Caco-2 (cell line): ENCODE data around the gene NLK. TPM values are rescaled to one million over a fixed set of nuclear protein-coding genes. Genes with fewer than 3 reads are reported as not detected.

Source experiments
- BruUV-seq: library from RNA; stranded (reverse); fragments of 400-500 nt; replicated peaks from 2 replicates; lab custom pipeline; 2021; lab: Mats Ljungman, UMichigan
- CTCF ChIA-PET: fragments of 300-600 bp; sonication (Branson Sonifier 250); formaldehyde crosslinking; loops from one replicate; lab custom pipeline; 2022; ENCODE audit warnings: antibody characterized with exemption; lab: Charles Lee
- POLR2A ChIA-PET: fragments of 300-600 bp; sonication (Branson Sonifier 250); formaldehyde crosslinking; loops from one replicate; lab custom pipeline; 2022; ENCODE audit warnings: antibody characterized with exemption; lab: Charles Lee
- DNase-seq, 2 experiments: peaks; one replicate each; pipeline versions ENCODE4 v3.0.0 to v3.0.0-alpha.2; 2020 to 2022
- H3K27me3 ChIP-seq: replicated peaks from 2 replicates; pipeline ENCODE4 v1.6.0; 2011; ENCODE audit warnings: low read length; ENCODE audit not compliant: control insufficient read depth, insufficient read depth
- H3K36me3 ChIP-seq: 2 replicates; pipeline ENCODE4 v1.5.1; 2011; ENCODE audit warnings: low read length; ENCODE audit not compliant: control insufficient read depth, insufficient read depth
- H3K4me1 ChIP-seq: fragments of 250-450 bp; sonication (Bioruptor Pico); 2 replicates; pipeline ENCODE4 v1.5.1; 2020; ENCODE audit warnings: mild to moderate bottlenecking
- H3K4me3 ChIP-seq: 2 replicates; pipeline ENCODE4 v1.5.1; 2011; ENCODE audit warnings: low read depth, mild to moderate bottlenecking, control low read depth, low read length
- H3K9me3 ChIP-seq: fragments of 250-450 bp; sonication (Bioruptor Pico); 2 replicates; pipeline ENCODE4 v1.5.1; 2020; ENCODE audit warnings: mild to moderate bottlenecking, moderate library complexity
- H3K27ac Mint-ChIP-seq: one replicate; pipeline ENCODE4 v1.8.0; 2022; ENCODE audit warnings: mixed read lengths; ENCODE audit not compliant: unreplicated experiment
- H3K27me3 Mint-ChIP-seq: one replicate; pipeline ENCODE4 v1.8.0; 2022; ENCODE audit warnings: mixed read lengths; ENCODE audit not compliant: insufficient read depth, unreplicated experiment
- H3K36me3 Mint-ChIP-seq: one replicate; pipeline ENCODE4 v1.8.0; 2022; ENCODE audit warnings: mild to moderate bottlenecking, mixed read lengths; ENCODE audit not compliant: insufficient read depth, unreplicated experiment
- H3K4me1 Mint-ChIP-seq: one replicate; pipeline ENCODE4 v1.8.0; 2022; ENCODE audit warnings: low read depth, mixed read lengths; ENCODE audit not compliant: unreplicated experiment
- H3K4me3 Mint-ChIP-seq: one replicate; pipeline ENCODE4 v1.8.0; 2022; ENCODE audit warnings: mild to moderate bottlenecking, moderate library complexity, mixed read lengths; ENCODE audit not compliant: unreplicated experiment
- H3K9me3 Mint-ChIP-seq: one replicate; pipeline ENCODE4 v1.8.0; 2022; ENCODE audit warnings: mixed read lengths; ENCODE audit not compliant: unreplicated experiment
- intact Hi-C: fragments of 100-400 bp; cut with micrococcal nuclease; formaldehyde crosslinking; loops from one replicate; pipeline ENCODE4 v1.10.0; 2022; ENCODE audit not compliant: unreplicated experiment
- total RNA-seq: library from RNA; stranded (reverse); gene quantifications from 2 replicates; pipeline ENCODE4 v1.2.3, GENCODE V29; 2022
- TF ChIP-seq, protein P1 (sequence below), 2 experiments: fragments of 200-600 bp in 1 of 2; IDR thresholded peaks; 1 replicate in 1 of 2; 2 replicates in 1 of 2; pipeline versions ENCODE4 v1.5.1 to v1.8.0; 2011 to 2022; ENCODE audit warnings: antibody characterized with exemption in 1 of 2, control low read depth in 1 of 2, inconsistent platforms in 1 of 2, low read depth in 1 of 2, low read length in 1 of 2, mild to moderate bottlenecking in 1 of 2, moderate library complexity in 1 of 2; ENCODE audit not compliant: insufficient read depth in 1 of 2, severe bottlenecking in 1 of 2, unreplicated experiment in 1 of 2

Gene NLK
- total RNA-seq, 1 experiment from 2014 or later, result 87.3 TPM

DNA sequence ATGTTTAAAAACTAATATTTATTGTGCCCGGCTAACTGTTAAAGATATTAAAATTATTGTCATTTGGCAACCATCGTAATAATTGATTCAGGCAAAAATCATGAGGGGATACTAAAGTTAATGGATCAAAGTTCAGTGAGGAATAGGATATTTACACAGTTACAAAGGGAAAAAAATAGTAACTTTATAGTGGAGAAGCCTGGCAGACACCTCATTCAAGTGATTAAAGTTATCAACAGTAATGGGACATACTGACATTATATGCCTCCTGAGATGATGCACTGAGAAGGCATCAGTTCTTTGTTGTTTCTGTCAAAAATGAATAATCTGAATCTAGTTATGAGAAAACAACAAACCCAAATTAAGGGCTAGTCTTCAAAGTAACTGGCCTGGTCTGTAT is 77.1 kb downstream of the NLK start:
- ChIA-PET POLR2A (no interaction called here), CTCF (no interaction called here)
- Mint-ChIP-seq H3K4me3 (no peak overlapping the region), H3K36me3 (peaks cover 13% of the 10 kb centered on the region), H3K9me3 (no peaks in the 10 kb centered on the region), H3K27me3 (no peaks in the 10 kb centered on the region), H3K4me1 (peaks cover 22% of the 10 kb centered on the region), H3K27ac (no peak overlapping the region)
- Histone ChIP-seq H3K4me1 (peaks cover 35% of the 10 kb centered on the region), H3K36me3 (no peaks in the 10 kb centered on the region), H3K9me3 (no peaks in the 10 kb centered on the region), H3K27me3 (no peaks in the 10 kb centered on the region), H3K4me3 (no peak overlapping the region)
- TF ChIP-seq, protein P1, sequence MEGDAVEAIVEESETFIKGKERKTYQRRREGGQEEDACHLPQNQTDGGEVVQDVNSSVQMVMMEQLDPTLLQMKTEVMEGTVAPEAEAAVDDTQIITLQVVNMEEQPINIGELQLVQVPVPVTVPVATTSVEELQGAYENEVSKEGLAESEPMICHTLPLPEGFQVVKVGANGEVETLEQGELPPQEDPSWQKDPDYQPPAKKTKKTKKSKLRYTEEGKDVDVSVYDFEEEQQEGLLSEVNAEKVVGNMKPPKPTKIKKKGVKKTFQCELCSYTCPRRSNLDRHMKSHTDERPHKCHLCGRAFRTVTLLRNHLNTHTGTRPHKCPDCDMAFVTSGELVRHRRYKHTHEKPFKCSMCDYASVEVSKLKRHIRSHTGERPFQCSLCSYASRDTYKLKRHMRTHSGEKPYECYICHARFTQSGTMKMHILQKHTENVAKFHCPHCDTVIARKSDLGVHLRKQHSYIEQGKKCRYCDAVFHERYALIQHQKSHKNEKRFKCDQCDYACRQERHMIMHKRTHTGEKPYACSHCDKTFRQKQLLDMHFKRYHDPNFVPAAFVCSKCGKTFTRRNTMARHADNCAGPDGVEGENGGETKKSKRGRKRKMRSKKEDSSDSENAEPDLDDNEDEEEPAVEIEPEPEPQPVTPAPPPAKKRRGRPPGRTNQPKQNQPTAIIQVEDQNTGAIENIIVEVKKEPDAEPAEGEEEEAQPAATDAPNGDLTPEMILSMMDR (IDR thresholded peaks at IDR 0.05; ENCODE audit: insufficient read depth in 1 of 2, low read depth in 1 of 2, low read length in 1 of 2, severe bottlenecking in 1 of 2, unreplicated experiment in 1 of 2), result no peak
- intact Hi-C loops, result no loop called here
- BruUV-seq, result no TSS peak
- DNase-seq, result no peak

DNA sequence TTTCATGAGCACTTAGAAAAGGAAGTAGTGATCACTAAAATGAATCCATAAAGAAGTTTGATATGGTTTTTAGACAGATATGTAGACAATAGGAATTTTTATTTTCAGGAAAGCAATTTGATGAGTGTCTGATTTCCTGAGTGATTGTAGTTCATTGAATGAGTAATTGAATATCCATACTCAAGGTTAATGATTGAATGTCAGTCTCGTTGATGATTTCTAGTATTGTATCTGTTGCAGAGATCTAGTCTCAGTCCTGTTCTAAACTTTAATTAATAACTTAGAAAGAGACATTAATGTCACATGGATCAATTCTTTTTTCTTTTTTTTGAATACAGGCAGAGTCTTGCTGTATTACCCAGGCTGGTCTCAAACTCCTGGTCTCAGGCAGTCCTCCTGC is 78.3 kb downstream of the NLK start:
- no peak overlapping the region for H3K27ac Mint-ChIP-seq
- CTCF ChIA-PET, result interaction anchor here (0.7 kb wide), 1 partner anchor 327 kb away, joined by 5 read pairs; no protein-coding TSS in a partner anchor

DNA sequence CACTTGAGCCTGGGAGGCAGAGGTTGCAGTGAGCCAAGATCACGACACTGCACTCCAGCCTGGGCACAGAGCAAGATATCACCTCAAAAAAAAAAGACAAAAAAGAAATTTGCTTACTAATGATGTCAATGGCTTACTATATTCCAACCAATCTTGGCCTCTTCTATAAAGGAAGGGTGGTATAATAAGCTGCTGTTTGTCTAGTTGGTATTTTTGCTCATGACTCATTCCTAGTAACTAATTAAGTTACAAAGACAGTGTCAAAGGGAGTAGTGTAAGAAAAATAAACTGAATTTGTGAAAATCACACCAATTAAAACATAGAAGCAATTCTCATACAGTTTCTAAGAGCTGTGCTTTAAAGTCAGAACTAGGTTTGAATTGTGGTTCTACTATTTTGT is 82.5 kb downstream of the NLK start:
- no peak overlapping the region for H3K4me3 ChIP-seq
- H3K4me1 Mint-ChIP-seq, result peaks cover 37% of the 10 kb centered on the region
- TF ChIP-seq, protein P1 (IDR thresholded peaks at IDR 0.05; ENCODE audit: insufficient read depth in 1 of 2, low read depth in 1 of 2, low read length in 1 of 2, severe bottlenecking in 1 of 2, unreplicated experiment in 1 of 2), result no peak
- H3K27ac Mint-ChIP-seq, result no peak overlapping the region
- no peak for DNase-seq
- no peaks in the 10 kb centered on the region for H3K9me3 ChIP-seq
- no peaks in the 10 kb centered on the region for H3K27me3 Mint-ChIP-seq
- no peaks in the 10 kb centered on the region for H3K9me3 Mint-ChIP-seq
- BruUV-seq, result no TSS peak
- H3K4me1 ChIP-seq, result peaks cover 30% of the 10 kb centered on the region
- CTCF ChIA-PET, result no interaction called here
- peaks cover 19% of the 10 kb centered on the region for H3K36me3 Mint-ChIP-seq
- no peaks in the 10 kb centered on the region for H3K36me3 ChIP-seq
- no peaks in the 10 kb centered on the region for H3K27me3 ChIP-seq
- POLR2A ChIA-PET, result interaction anchor here (1.0 kb wide), 1 partner anchor 84 kb away, joined by 4 read pairs; no protein-coding TSS in a partner anchor
- no peak overlapping the region for H3K4me3 Mint-ChIP-seq
- intact Hi-C loops, result loop anchor here (1.0 kb wide), 2 partner anchors 8 to 84 kb away; no protein-coding TSS in a partner anchor

More for the DNA sequence above, 78.3 kb downstream of the NLK start:
- TF ChIP-seq, protein P1 (IDR thresholded peaks at IDR 0.05; ENCODE audit: insufficient read depth in 1 of 2, low read depth in 1 of 2, low read length in 1 of 2, severe bottlenecking in 1 of 2, unreplicated experiment in 1 of 2), result no peak
- Histone ChIP-seq H3K9me3 (no peaks in the 10 kb centered on the region), H3K36me3 (no peaks in the 10 kb centered on the region), H3K27me3 (no peaks in the 10 kb centered on the region), H3K4me1 (peaks cover 47% of the 10 kb centered on the region), H3K4me3 (no peak overlapping the region)
- POLR2A ChIA-PET, result no interaction called here
- no TSS peak for BruUV-seq
- no peak for DNase-seq
- intact Hi-C loops, result no loop called here
- Mint-ChIP-seq H3K4me3 (no peak overlapping the region), H3K9me3 (no peaks in the 10 kb centered on the region), H3K4me1 (peaks cover 25% of the 10 kb centered on the region), H3K27me3 (no peaks in the 10 kb centered on the region), H3K36me3 (peaks cover 19% of the 10 kb centered on the region)
